Spleen (tissue), 11 donors: ENCODE measurements around the gene ASPG. TPM values are rescaled to one million over a fixed set of nuclear protein-coding genes. Genes with fewer than 3 reads are reported as not detected.

Source experiments
- DNase-seq: peaks from one replicate; pipeline ENCODE4 v3.0.0-alpha.2; 2020
- H3K27ac ChIP-seq, 8 donors: fragments of 200-600 bp; sonication (generic) in 7 of 8; 1 replicate in 4 of 8; 2 replicates in 4 of 8; pipeline versions ENCODE4 v1.5.0 to v1.8.0; 2016 to 2021; ENCODE audit warnings: inconsistent platforms in 4 of 8, mild to moderate bottlenecking in 4 of 8, moderate library complexity in 1 of 8
- H3K27me3 ChIP-seq, 7 donors: fragments of 200-600 bp; sonication (generic) in 6 of 7; replicated peaks in 1 of 7; 1 replicate in 4 of 7; 2 replicates in 3 of 7; pipeline versions ENCODE4 v1.5.0 to v1.8.0; 2016 to 2021; ENCODE audit warnings: inconsistent platforms in 3 of 7, mild to moderate bottlenecking in 1 of 7
- H3K36me3 ChIP-seq, 6 donors: fragments of 200-600 bp; sonication (generic) in 5 of 6; 1 replicate in 4 of 6; 2 replicates in 2 of 6; pipeline versions ENCODE4 v1.5.0 to v1.8.0; 2016 to 2021; ENCODE audit warnings: inconsistent platforms in 2 of 6
- H3K4me1 ChIP-seq, 6 donors: fragments of 200-600 bp; sonication (generic) in 5 of 6; 1 replicate in 3 of 6; 2 replicates in 3 of 6; pipeline versions ENCODE4 v1.5.0 to v1.8.0; 2016 to 2021; ENCODE audit warnings: inconsistent platforms in 3 of 6
- H3K4me3 ChIP-seq, 8 donors: fragments of 200-600 bp; sonication (generic) in 7 of 8; 1 replicate in 4 of 8; 2 replicates in 4 of 8; pipeline versions ENCODE4 v1.5.0 to v1.8.0; 2016 to 2021; ENCODE audit warnings: inconsistent platforms in 4 of 8, mild to moderate bottlenecking in 4 of 8, moderate library complexity in 2 of 8
- H3K9me3 ChIP-seq, 8 donors: fragments of 200-600 bp; sonication (generic) in 7 of 8; 1 replicate in 4 of 8; 2 replicates in 4 of 8; pipeline versions ENCODE4 v1.5.0 to v1.8.0; 2016 to 2021; ENCODE audit warnings: inconsistent platforms in 4 of 8
- CTCF ChIP-seq, 11 experiments: fragments of 200-600 bp in 7 of 11; fragments of 450-650 bp in 4 of 11; sonication (generic) in 4 of 11; IDR thresholded peaks in 8 of 11; conservative IDR thresholded peaks in 3 of 11; 1 replicate in 7 of 11; 2 replicates in 4 of 11; pipeline versions ENCODE4 v1.4.0 to v1.8.0; 2016 to 2021; ENCODE audit warnings: antibody characterized with exemption in 11 of 11, inconsistent platforms in 4 of 11, mild to moderate bottlenecking in 1 of 11
- POLR2A ChIP-seq, 3 donors: fragments of 450-650 bp; IDR thresholded peaks; one replicate each; pipeline ENCODE4 v1.5.1; 2017; ENCODE audit warnings: antibody characterized with exemption in 3 of 3, mild to moderate bottlenecking in 1 of 3
- POLR2AphosphoS5 ChIP-seq, 3 donors: sonication (generic); formaldehyde crosslinking; IDR thresholded peaks; one replicate each; pipeline ENCODE4 v1.5.1; 2017; ENCODE audit warnings: antibody characterized with exemption in 3 of 3
- WGBS, 5 donors: extraction: QIAGEN DNeasy Blood & Tissue Kit in 3 of 5; methylation state at CpG; one replicate each; pipeline versions ENCODE4 v1.1.5 to v1.1.7; 2013 to 2018; 5-methylcytosine and 5-hydroxymethylcytosine counted together
- intact Hi-C: fragments of 100-400 bp; cut with DNase I; formaldehyde crosslinking; loops from one replicate; pipeline ENCODE4 v1.15.0; 2023; ENCODE audit warnings: low total_unique reads
- polyA plus RNA-seq, 3 donors: library from polyadenylated mRNA; stranded (reverse); fragments of 200-250 nt; gene quantifications; one replicate each; pipeline ENCODE4 v1.2.1, GENCODE V29; 2013
- total RNA-seq, 7 donors: library from RNA; depleted of rRNA in 3 of 7; stranded (reverse); fragments of >200 nt in 3 of 7; fragmentation: NEBNext Ultra II Directional in 4 of 7; extraction: Animal tissue kit (Norgen Biotek cat#: 25700) in 4 of 7; gene quantifications; one replicate each; pipeline versions ENCODE4 v1.1.0 to v1.2.1, GENCODE V29; 2016 to 2021
- donor health status: healthy with polysubstance abuse.
- donor health status: DM: no; HTN: no; CAD: no; lungs with moderate emphysema.
- donor health status: DM: no; HTN: no; CAD: no.
- donor health status: Bipolar disorder and iron deficiency.
- donor health status: healthy.
- donor health status: DM: no; HTN: no; CAD: no.
- donor health status: DM: yes; HTN: yes; CAD: no.

ASPG gene
- total and polyA plus RNA-seq, 10 donors, result 0.05 to 0.67 (median 0.26) TPM; not detected in 3

GRCh38 chr14:104087505-104087904 is 2.0 kb downstream of the ASPG start:
- H3K4me1 ChIP-seq, result peaks cover 0 to 7% (median 3%) of the 10 kb centered on the region in 6 donors
- peaks cover 0 to 55% (median 17%) of the 10 kb centered on the region in 7 donors for H3K27me3 ChIP-seq
- no peak for DNase-seq
- no peak for TF ChIP-seq POLR2A (IDR thresholded peaks at IDR 0.05)
- no peak for TF ChIP-seq POLR2AphosphoS5 (IDR thresholded peaks at IDR 0.05)
- no peak for TF ChIP-seq CTCF (IDR thresholded peaks at IDR 0.05 in 8 of 11, conservative IDR thresholded peaks at IDR 0.05 in 3 of 11)
- peaks cover 0 to 4% (median 0%) of the 10 kb centered on the region in 8 donors for H3K9me3 ChIP-seq
- H3K36me3 ChIP-seq, result no peaks in the 10 kb centered on the region
- 89 to 93% (median 92%) methylated on average over 16 to 17 of the region's 17 CpGs for WGBS, 5 donors
- intact Hi-C loops, result no loop called here
- no peak overlapping the region for H3K4me3 ChIP-seq
- H3K27ac ChIP-seq, result no peak overlapping the region

- intact Hi-C loops, result no loop called here
- peaks cover 0 to 55% (median 17%) of the 10 kb centered on the region in 7 donors for H3K27me3 ChIP-seq
- H3K9me3 ChIP-seq, result peaks cover 0 to 4% (median 0%) of the 10 kb centered on the region in 8 donors
- no peak overlapping the region for H3K4me3 ChIP-seq
- peaks cover 0 to 7% (median 3%) of the 10 kb centered on the region in 6 donors for H3K4me1 ChIP-seq
- peak; percentile 62 for DNase-seq
- no peak for TF ChIP-seq CTCF (IDR thresholded peaks at IDR 0.05 in 8 of 11, conservative IDR thresholded peaks at IDR 0.05 in 3 of 11)
- TF ChIP-seq POLR2AphosphoS5 (IDR thresholded peaks at IDR 0.05), result no peak
- TF ChIP-seq POLR2A (IDR thresholded peaks at IDR 0.05), result no peak
- H3K36me3 ChIP-seq, result no peaks in the 10 kb centered on the region
- 68 to 83% (median 81%) methylated on average over 20 to 23 of the region's 23 CpGs for WGBS, 5 donors
- H3K27ac ChIP-seq, result no peak overlapping the region
These were observed 2.7 kb downstream of the ASPG start for GRCh38 chr14:104087981-104088850.

GRCh38 chr14:104090071-104090748 is 4.7 kb downstream of the ASPG start:
- peaks cover 0 to 4% (median 0%) of the 10 kb centered on the region in 8 donors for H3K9me3 ChIP-seq
- no peak overlapping the region for H3K4me3 ChIP-seq
- intact Hi-C loops, result no loop called here
- no peak overlapping the region for H3K27ac ChIP-seq
- peaks cover 0 to 56% (median 24%) of the 10 kb centered on the region in 7 donors for H3K27me3 ChIP-seq
- 79 to 91% (median 85%) methylated on average over 9 to 20 of the region's 20 CpGs for WGBS, 5 donors
- TF ChIP-seq POLR2AphosphoS5 (IDR thresholded peaks at IDR 0.05) (no peak), CTCF (IDR thresholded peaks at IDR 0.05 in 8 of 11, conservative IDR thresholded peaks at IDR 0.05 in 3 of 11) (no peak), POLR2A (IDR thresholded peaks at IDR 0.05) (no peak)
- peaks cover 0 to 18% (median 9%) of the 10 kb centered on the region in 6 donors for H3K4me1 ChIP-seq
- H3K36me3 ChIP-seq, result no peaks in the 10 kb centered on the region
- DNase-seq, result peak; percentile 74
